ENCODE results near the gene TASP1. TPM values are rescaled to one million over a fixed set of nuclear protein-coding genes. Genes with fewer than 3 reads are reported as not detected.
"Not testable (repeated sequence)": the region's sequence is repeated elsewhere in the genome, so short reads cannot be mapped to it uniquely, and the experiment has no call there.

The TASP1 gene
- polyA plus RNA-seq, 1 donor from 2014 or later: 20.2 TPM

- H3K27me3 ChIP-seq (ENCODE audit: insufficient read depth, low read depth, low read length): no peaks in the 10 kb centered on the region
- no peak overlapping the region for H3K4me2 ChIP-seq (ENCODE audit: low read length)
- no peak overlapping the region for H3K9ac ChIP-seq (ENCODE audit: low read length)
- peaks cover 30% of the 10 kb centered on the region for H3K79me2 ChIP-seq (replicated peaks; ENCODE audit: insufficient read depth, low read length)
- H3K27ac ChIP-seq (ENCODE audit: low read length): no peak overlapping the region
- H2AFZ ChIP-seq (ENCODE audit: low read depth, low read length): no peak overlapping the region
- no peaks in the 10 kb centered on the region for H4K20me1 ChIP-seq (ENCODE audit: insufficient read depth)
- no peaks in the 10 kb centered on the region for H3K9me3 ChIP-seq (ENCODE audit: low read length)
- TF ChIP-seq EP300 (conservative IDR thresholded peaks at IDR 0.05; ENCODE audit: poor library complexity, severe bottlenecking): no peak
- TF ChIP-seq POLR2AphosphoS5 (IDR thresholded peaks at IDR 0.05): no peak
- TF ChIP-seq MXI1 (conservative IDR thresholded peaks at IDR 0.05; ENCODE audit: poor library complexity, severe bottlenecking): no peak
- no peak for TF ChIP-seq EZH2 (IDR thresholded peaks at IDR 0.05; ENCODE audit: borderline replicate concordance, insufficient read depth, low read length, poor library complexity, severe bottlenecking)
- TF ChIP-seq SMC3 (conservative IDR thresholded peaks at IDR 0.05; ENCODE audit: poor library complexity): no peak
- TF ChIP-seq REST (IDR thresholded peaks at IDR 0.05; ENCODE audit: borderline replicate concordance): no peak
- TF ChIP-seq TAF1 (IDR thresholded peaks at IDR 0.05; ENCODE audit: low read depth): no peak
- TF ChIP-seq, protein P1, sequence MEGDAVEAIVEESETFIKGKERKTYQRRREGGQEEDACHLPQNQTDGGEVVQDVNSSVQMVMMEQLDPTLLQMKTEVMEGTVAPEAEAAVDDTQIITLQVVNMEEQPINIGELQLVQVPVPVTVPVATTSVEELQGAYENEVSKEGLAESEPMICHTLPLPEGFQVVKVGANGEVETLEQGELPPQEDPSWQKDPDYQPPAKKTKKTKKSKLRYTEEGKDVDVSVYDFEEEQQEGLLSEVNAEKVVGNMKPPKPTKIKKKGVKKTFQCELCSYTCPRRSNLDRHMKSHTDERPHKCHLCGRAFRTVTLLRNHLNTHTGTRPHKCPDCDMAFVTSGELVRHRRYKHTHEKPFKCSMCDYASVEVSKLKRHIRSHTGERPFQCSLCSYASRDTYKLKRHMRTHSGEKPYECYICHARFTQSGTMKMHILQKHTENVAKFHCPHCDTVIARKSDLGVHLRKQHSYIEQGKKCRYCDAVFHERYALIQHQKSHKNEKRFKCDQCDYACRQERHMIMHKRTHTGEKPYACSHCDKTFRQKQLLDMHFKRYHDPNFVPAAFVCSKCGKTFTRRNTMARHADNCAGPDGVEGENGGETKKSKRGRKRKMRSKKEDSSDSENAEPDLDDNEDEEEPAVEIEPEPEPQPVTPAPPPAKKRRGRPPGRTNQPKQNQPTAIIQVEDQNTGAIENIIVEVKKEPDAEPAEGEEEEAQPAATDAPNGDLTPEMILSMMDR (IDR thresholded peaks at IDR 0.05; ENCODE audit: poor library complexity, severe bottlenecking): no peak
- TF ChIP-seq RAD21 (conservative IDR thresholded peaks at IDR 0.05): no peak
- no peaks in the 10 kb centered on the region for H3F3A ChIP-seq (ENCODE audit: insufficient read depth, low read length, poor library complexity, severe bottlenecking)
- H3K4me3 ChIP-seq (ENCODE audit: low read length): no peak overlapping the region
- H3K9me2 ChIP-seq (ENCODE audit: insufficient read depth, low read length): no peaks in the 10 kb centered on the region
- H3K36me3 ChIP-seq (ENCODE audit: insufficient read depth, low read length): no peaks in the 10 kb centered on the region
These were observed 6.3 kb downstream of the TASP1 start for GRCh38 chr20:13632431-13632830.

GRCh38 chr20:13627525-13627924 is 11.2 kb downstream of the TASP1 start:
- not testable (repeated sequence) for H3K9ac ChIP-seq (ENCODE audit: low read length); H3K79me2 ChIP-seq (replicated peaks; ENCODE audit: insufficient read depth, low read length); H3F3A ChIP-seq (ENCODE audit: insufficient read depth, low read length, poor library complexity, severe bottlenecking); H3K36me3 ChIP-seq (ENCODE audit: insufficient read depth, low read length); H3K4me2 ChIP-seq (ENCODE audit: low read length); H3K27ac ChIP-seq (ENCODE audit: low read length); H4K20me1 ChIP-seq (ENCODE audit: insufficient read depth); H3K4me3 ChIP-seq (ENCODE audit: low read length); H2AFZ ChIP-seq (ENCODE audit: low read depth, low read length); H3K9me2 ChIP-seq (ENCODE audit: insufficient read depth, low read length); H3K27me3 ChIP-seq (ENCODE audit: insufficient read depth, low read depth, low read length); H3K9me3 ChIP-seq (ENCODE audit: low read length)

- peaks cover 3% of the 10 kb centered on the region for H3K36me3 ChIP-seq (ENCODE audit: insufficient read depth, low read length)
- no peak overlapping the region for H3K4me2 ChIP-seq (ENCODE audit: low read length)
- H3K27ac ChIP-seq (ENCODE audit: low read length): no peak overlapping the region
- no peak overlapping the region for H2AFZ ChIP-seq (ENCODE audit: low read depth, low read length)
- H3K9me3 ChIP-seq (ENCODE audit: low read length): no peaks in the 10 kb centered on the region
- no peaks in the 10 kb centered on the region for H4K20me1 ChIP-seq (ENCODE audit: insufficient read depth)
- no peaks in the 10 kb centered on the region for H3K9me2 ChIP-seq (ENCODE audit: insufficient read depth, low read length)
- H3K27me3 ChIP-seq (ENCODE audit: insufficient read depth, low read depth, low read length): no peaks in the 10 kb centered on the region
- H3K9ac ChIP-seq (ENCODE audit: low read length): no peak overlapping the region
- peaks cover 4% of the 10 kb centered on the region for H3K79me2 ChIP-seq (replicated peaks; ENCODE audit: insufficient read depth, low read length)
- TF ChIP-seq EZH2 (IDR thresholded peaks at IDR 0.05; ENCODE audit: borderline replicate concordance, insufficient read depth, low read length, poor library complexity, severe bottlenecking) (no peak), SMC3 (conservative IDR thresholded peaks at IDR 0.05; ENCODE audit: poor library complexity) (no peak), MXI1 (conservative IDR thresholded peaks at IDR 0.05; ENCODE audit: poor library complexity, severe bottlenecking) (no peak), RAD21 (conservative IDR thresholded peaks at IDR 0.05) (no peak), POLR2AphosphoS5 (IDR thresholded peaks at IDR 0.05) (no peak), TAF1 (IDR thresholded peaks at IDR 0.05; ENCODE audit: low read depth) (no peak), REST (IDR thresholded peaks at IDR 0.05; ENCODE audit: borderline replicate concordance) (no peak), EP300 (conservative IDR thresholded peaks at IDR 0.05; ENCODE audit: poor library complexity, severe bottlenecking) (no peak)
- TF ChIP-seq, protein P1 (IDR thresholded peaks at IDR 0.05; ENCODE audit: poor library complexity, severe bottlenecking): no peak
- H3F3A ChIP-seq (ENCODE audit: insufficient read depth, low read length, poor library complexity, severe bottlenecking): no peaks in the 10 kb centered on the region
- no peak overlapping the region for H3K4me3 ChIP-seq (ENCODE audit: low read length)
These were observed 12.0 kb downstream of the TASP1 start for GRCh38 chr20:13626724-13627123.

All from neural cell (in vitro differentiated cells).